Neural progenitor cell (in vitro differentiated cells): ENCODE results near the gene POP4. TPM values are rescaled to one million over a fixed set of nuclear protein-coding genes. Genes with fewer than 3 reads are reported as not detected.

ENCODE experiments used
- DNase-seq: peaks from one replicate; pipeline ENCODE4 v3.0.0-alpha.2; 2016; ENCODE audit warnings: low spot score
- H2AFZ ChIP-seq: fragments of 200-600 bp; sonication (generic); replicated peaks from 2 replicates; pipeline ENCODE4 v1.6.1; 2016; ENCODE audit warnings: antibody characterized with exemption
- H3F3A ChIP-seq: fragments of 200-600 bp; sonication (generic); 2 replicates; pipeline ENCODE4 v1.6.1; 2016; ENCODE audit warnings: antibody characterized with exemption, low read depth
- H3K27ac ChIP-seq: fragments of 200-600 bp; sonication (generic); 2 replicates; pipeline ENCODE4 v1.5.1; 2016; ENCODE audit warnings: mild to moderate bottlenecking
- H3K27me3 ChIP-seq: fragments of 200-600 bp; sonication (generic); 2 replicates; pipeline ENCODE4 v1.6.1; 2016; ENCODE audit warnings: mild to moderate bottlenecking, moderate library complexity
- H3K36me3 ChIP-seq: fragments of 200-600 bp; sonication (generic); 2 replicates; pipeline ENCODE4 v1.5.1; 2016
- H3K4me1 ChIP-seq: fragments of 200-600 bp; sonication (generic); 2 replicates; pipeline ENCODE4 v1.6.1; 2016; ENCODE audit warnings: mixed run types
- H3K4me2 ChIP-seq: fragments of 200-600 bp; sonication (generic); 2 replicates; pipeline ENCODE4 v1.6.1; 2016
- H3K4me3 ChIP-seq: fragments of 200-600 bp; sonication (generic); 2 replicates; pipeline ENCODE4 v1.5.1; 2016
- H3K79me2 ChIP-seq: fragments of 200-600 bp; sonication (generic); 2 replicates; pipeline ENCODE4 v1.6.1; 2016; ENCODE audit warnings: low read depth
- H3K9ac ChIP-seq: fragments of 200-600 bp; sonication (generic); 2 replicates; pipeline ENCODE4 v1.6.1; 2016
- H3K9me3 ChIP-seq: fragments of 200-600 bp; sonication (generic); 2 replicates; pipeline ENCODE4 v1.5.1; 2016; ENCODE audit warnings: low read depth
- H4K20me1 ChIP-seq: fragments of 200-600 bp; sonication (generic); 2 replicates; pipeline ENCODE4 v1.6.1; 2016; ENCODE audit warnings: low read depth
- H3K27ac Mint-ChIP-seq: 3 replicates; pipeline ENCODE4 v1.8.0; 2021; ENCODE audit warnings: mixed read lengths
- H3K27me3 Mint-ChIP-seq: 2 replicates; pipeline ENCODE4 v1.8.0; 2022; ENCODE audit warnings: low read depth, mild to moderate bottlenecking, inconsistent platforms, moderate library complexity, mixed read lengths; ENCODE audit not compliant: insufficient read depth
- H3K36me3 Mint-ChIP-seq: 3 replicates; pipeline ENCODE4 v1.8.0; 2021; ENCODE audit warnings: mixed read lengths
- H3K4me1 Mint-ChIP-seq: 3 replicates; pipeline ENCODE4 v1.8.0; 2021; ENCODE audit warnings: mixed read lengths
- H3K4me3 Mint-ChIP-seq: 3 replicates; pipeline ENCODE4 v1.8.0; 2021; ENCODE audit warnings: mild to moderate bottlenecking, moderate library complexity, mixed read lengths
- H3K9me3 Mint-ChIP-seq: 3 replicates; pipeline ENCODE4 v1.8.0; 2020; ENCODE audit warnings: mixed read lengths
- EZH2 ChIP-seq: fragments of 200-600 bp; sonication (generic); IDR thresholded peaks from 2 replicates; pipeline ENCODE4 v1.6.1; 2017; ENCODE audit warnings: antibody characterized with exemption, mild to moderate bottlenecking, moderate library complexity
- EZH2phosphoT487 ChIP-seq: fragments of 200-600 bp; sonication (generic); IDR thresholded peaks from 2 replicates; pipeline ENCODE4 v1.6.1; 2017; ENCODE audit warnings: antibody characterized with exemption
- total RNA-seq: library from RNA; depleted of rRNA; stranded (reverse); fragments of >200 nt; gene quantifications from 2 replicates; pipeline ENCODE4 v1.2.3, GENCODE V29; 2015; ENCODE audit warnings: low replicate concordance
- TF ChIP-seq, protein P1 (sequence below): fragments of 200-600 bp; sonication (generic); IDR thresholded peaks from 2 replicates; pipeline ENCODE4 v1.5.1; 2017; ENCODE audit warnings: antibody characterized with exemption, mild to moderate bottlenecking

The POP4 gene
- total RNA-seq, 1 donor from 2014 or later = 77.8 TPM

DNA sequence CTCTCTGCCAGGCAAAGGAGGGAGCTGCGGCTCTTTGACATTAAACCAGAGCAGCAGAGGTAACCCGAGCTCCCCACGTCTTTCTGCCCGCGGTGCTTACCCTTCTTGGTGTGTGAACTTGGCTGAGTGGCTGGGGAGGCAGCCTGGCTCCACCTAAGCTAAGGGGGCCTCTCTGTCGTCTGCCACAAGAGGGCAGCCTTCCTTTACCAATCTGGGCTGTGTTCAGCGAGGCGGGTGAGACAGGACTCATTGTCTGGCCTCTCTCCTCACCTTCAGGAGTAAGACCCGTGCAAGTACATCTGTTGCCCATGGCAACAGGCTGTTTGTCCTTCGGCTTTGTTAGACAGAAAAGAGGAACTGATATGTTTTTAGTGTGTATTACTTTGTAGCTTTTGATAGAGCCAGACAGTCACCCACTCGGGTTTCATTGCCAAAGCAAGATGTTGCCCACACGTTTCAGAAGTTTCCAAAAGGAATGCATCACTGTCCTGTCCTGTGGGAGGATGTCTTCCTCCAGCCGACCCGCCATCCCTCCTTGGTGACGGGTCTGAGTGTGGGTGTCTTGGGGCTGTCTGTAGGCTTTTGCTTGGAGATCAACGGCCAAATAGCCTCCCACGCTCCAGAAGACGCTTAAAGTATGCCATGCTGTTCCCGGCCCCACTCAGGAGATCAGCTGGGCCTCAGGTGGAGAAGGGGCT, 4.6 kb downstream of the POP4 start:
- peaks cover 15% of the 10 kb centered on the region for H3K36me3 Mint-ChIP-seq
- no peaks in the 10 kb centered on the region for H3F3A ChIP-seq
- no peak overlapping the region for H3K4me2 ChIP-seq
- no peaks in the 10 kb centered on the region for H3K9me3 ChIP-seq
- H3K4me1 Mint-ChIP-seq = peaks cover 14% of the 10 kb centered on the region
- no peaks in the 10 kb centered on the region for H3K9me3 Mint-ChIP-seq
- H3K27ac ChIP-seq = no peak overlapping the region
- H3K27ac Mint-ChIP-seq = peak overlapping the region; percentile 50
- TF ChIP-seq, protein P1, sequence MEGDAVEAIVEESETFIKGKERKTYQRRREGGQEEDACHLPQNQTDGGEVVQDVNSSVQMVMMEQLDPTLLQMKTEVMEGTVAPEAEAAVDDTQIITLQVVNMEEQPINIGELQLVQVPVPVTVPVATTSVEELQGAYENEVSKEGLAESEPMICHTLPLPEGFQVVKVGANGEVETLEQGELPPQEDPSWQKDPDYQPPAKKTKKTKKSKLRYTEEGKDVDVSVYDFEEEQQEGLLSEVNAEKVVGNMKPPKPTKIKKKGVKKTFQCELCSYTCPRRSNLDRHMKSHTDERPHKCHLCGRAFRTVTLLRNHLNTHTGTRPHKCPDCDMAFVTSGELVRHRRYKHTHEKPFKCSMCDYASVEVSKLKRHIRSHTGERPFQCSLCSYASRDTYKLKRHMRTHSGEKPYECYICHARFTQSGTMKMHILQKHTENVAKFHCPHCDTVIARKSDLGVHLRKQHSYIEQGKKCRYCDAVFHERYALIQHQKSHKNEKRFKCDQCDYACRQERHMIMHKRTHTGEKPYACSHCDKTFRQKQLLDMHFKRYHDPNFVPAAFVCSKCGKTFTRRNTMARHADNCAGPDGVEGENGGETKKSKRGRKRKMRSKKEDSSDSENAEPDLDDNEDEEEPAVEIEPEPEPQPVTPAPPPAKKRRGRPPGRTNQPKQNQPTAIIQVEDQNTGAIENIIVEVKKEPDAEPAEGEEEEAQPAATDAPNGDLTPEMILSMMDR = peak; percentile 80
- TF ChIP-seq EZH2phosphoT487 = no peak
- H3K79me2 ChIP-seq = peaks cover 11% of the 10 kb centered on the region
- no peak overlapping the region for H3K4me3 ChIP-seq
- H3K4me3 Mint-ChIP-seq = peak overlapping the region; percentile 24
- H3K9ac ChIP-seq = no peak overlapping the region
- peak; percentile 87 for DNase-seq
- H3K27me3 Mint-ChIP-seq = peaks cover 6% of the 10 kb centered on the region
- H4K20me1 ChIP-seq = no peaks in the 10 kb centered on the region
- H3K36me3 ChIP-seq = no peaks in the 10 kb centered on the region
- no peak overlapping the region for H2AFZ ChIP-seq
- H3K27me3 ChIP-seq = no peaks in the 10 kb centered on the region
- peaks cover 5% of the 10 kb centered on the region for H3K4me1 ChIP-seq

DNA sequence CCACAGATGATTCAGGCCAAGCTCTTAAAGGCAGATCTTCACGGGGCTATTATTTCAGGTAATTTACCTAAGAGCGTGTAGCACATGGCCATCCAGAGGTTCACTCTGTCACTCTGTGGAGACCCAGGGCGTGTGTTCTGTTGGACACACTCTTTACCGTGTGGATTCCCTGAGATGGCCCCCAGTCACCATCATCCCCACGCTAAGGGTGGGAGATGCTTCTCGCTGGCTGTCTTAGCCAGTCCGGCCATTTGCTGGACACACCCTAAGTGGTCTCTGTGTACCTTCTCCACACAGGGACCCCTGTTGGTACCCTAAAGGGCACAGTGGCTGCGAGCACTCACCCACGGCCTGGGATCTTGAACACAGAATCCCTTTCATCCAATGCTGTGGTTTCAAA, 6.0 kb downstream of the POP4 start:
- DNase-seq = no peak
- peaks cover 16% of the 10 kb centered on the region for H3K36me3 Mint-ChIP-seq
- H3K36me3 ChIP-seq = no peaks in the 10 kb centered on the region
- no peak overlapping the region for H3K4me3 Mint-ChIP-seq
- H3K4me2 ChIP-seq = no peak overlapping the region
- H3K4me1 Mint-ChIP-seq = peaks cover 4% of the 10 kb centered on the region
- peaks cover under 1% of the 10 kb centered on the region for H3K79me2 ChIP-seq
- no peak overlapping the region for H3K4me3 ChIP-seq
- H3K27ac ChIP-seq = no peak overlapping the region
- H3K4me1 ChIP-seq = peaks cover under 1% of the 10 kb centered on the region
- H3K27ac Mint-ChIP-seq = no peak overlapping the region
- no peaks in the 10 kb centered on the region for H4K20me1 ChIP-seq
- H3K9ac ChIP-seq = no peak overlapping the region
- no peaks in the 10 kb centered on the region for H3K9me3 Mint-ChIP-seq
- peaks cover 4% of the 10 kb centered on the region for H3K27me3 Mint-ChIP-seq
- H3F3A ChIP-seq = no peaks in the 10 kb centered on the region
- no peak overlapping the region for H2AFZ ChIP-seq
- no peaks in the 10 kb centered on the region for H3K27me3 ChIP-seq
- TF ChIP-seq EZH2 = no peak
- TF ChIP-seq, protein P1 = no peak
- TF ChIP-seq EZH2phosphoT487 = no peak
- H3K9me3 ChIP-seq = no peaks in the 10 kb centered on the region

DNA sequence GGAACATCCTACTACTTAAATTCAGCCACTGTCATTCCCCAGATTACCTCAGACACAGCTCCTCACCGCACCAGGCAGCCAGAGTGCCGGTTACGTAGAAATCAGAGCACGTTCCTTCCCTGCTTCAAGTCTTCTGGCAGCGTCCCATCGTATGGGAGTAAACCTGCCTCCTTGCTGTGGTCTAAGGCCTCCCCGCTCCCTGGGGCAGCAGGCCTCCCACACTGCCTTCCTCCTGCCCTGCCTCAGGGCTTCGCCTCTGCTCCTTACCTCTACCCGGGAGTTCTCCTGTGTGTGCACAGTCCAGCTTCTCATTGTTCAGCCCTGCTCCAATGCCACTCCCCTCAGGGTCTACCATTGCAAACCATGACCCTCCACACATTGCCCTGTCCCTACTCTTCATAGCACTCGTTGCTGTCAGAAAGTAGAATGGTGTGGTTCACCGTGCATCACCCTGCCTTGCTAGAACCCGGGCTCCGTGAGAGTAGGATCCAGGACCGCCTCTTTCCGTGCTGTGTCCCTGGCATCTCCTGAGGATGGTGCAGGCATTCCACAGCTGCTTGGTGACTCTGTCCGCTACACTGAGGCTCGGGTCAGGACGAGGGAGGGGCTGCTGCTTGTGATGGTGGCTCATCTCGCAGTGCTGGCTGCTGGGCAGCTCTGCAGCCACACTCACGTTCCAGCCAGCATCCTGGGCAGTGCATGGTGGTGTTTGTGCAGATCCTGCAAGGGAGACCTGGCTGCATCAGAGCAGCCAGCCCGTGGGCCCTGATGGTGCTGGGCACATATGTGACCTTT, 6.9 kb downstream of the POP4 start:
- no peak overlapping the region for H3K4me3 ChIP-seq
- Mint-ChIP-seq H3K9me3 (no peaks in the 10 kb centered on the region), H3K4me1 (peaks cover 3% of the 10 kb centered on the region), H3K27ac (no peak overlapping the region), H3K27me3 (peaks cover 6% of the 10 kb centered on the region), H3K36me3 (peaks cover 18% of the 10 kb centered on the region), H3K4me3 (no peak overlapping the region)
- H3F3A ChIP-seq = no peaks in the 10 kb centered on the region
- DNase-seq = no peak
- no peaks in the 10 kb centered on the region for H3K79me2 ChIP-seq
- no peak overlapping the region for H3K4me2 ChIP-seq
- H3K27me3 ChIP-seq = no peaks in the 10 kb centered on the region
- H3K9ac ChIP-seq = no peak overlapping the region
- no peaks in the 10 kb centered on the region for H3K4me1 ChIP-seq
- no peaks in the 10 kb centered on the region for H3K9me3 ChIP-seq
- H3K27ac ChIP-seq = no peak overlapping the region
- no peak for TF ChIP-seq EZH2phosphoT487
- no peak for TF ChIP-seq EZH2
- TF ChIP-seq, protein P1 = no peak
- H3K36me3 ChIP-seq = no peaks in the 10 kb centered on the region
- no peak overlapping the region for H2AFZ ChIP-seq
- H4K20me1 ChIP-seq = no peaks in the 10 kb centered on the region
